Dermis lymphatic vessel endothelial cell (primary cell): ENCODE data around the gene CACNG1. TPM values are rescaled to one million over a fixed set of nuclear protein-coding genes. Genes with fewer than 3 reads are reported as not detected.

Experiments used
- total RNA-seq: library from RNA; depleted of rRNA; stranded (reverse); fragments of >200 nt; gene quantifications from 2 replicates; pipeline ENCODE4 v1.2.1, GENCODE V29; 2014

The CACNG1 gene
- not detected in 2 replicates for total RNA-seq

GRCh38 chr17:67044016-67044772 is at the start of gene CACNG1:
Gene CACNG1 (plus strand): TSS chr17:67044554. CDS start chr17:67044661, 107 bp downstream.

Other genes with a start within 250 kb of the CACNG1 start
- not detected in 2 replicates for gene CACNG5, start 209.4 kb upstream of the CACNG1 start, total RNA-seq
- not detected in 2 replicates for gene CACNG4, start 79.8 kb upstream of the CACNG1 start, total RNA-seq
- gene HELZ, start 200.6 kb downstream of the CACNG1 start, total RNA-seq, result 32.8 and 48.5 TPM in 2 replicates